GM23248 (cell line): ENCODE data around the gene ZBTB20. TPM values are rescaled to one million over a fixed set of nuclear protein-coding genes. Genes with fewer than 3 reads are reported as not detected.
A peak's percentile ranks its signal among the peaks of the same experiment; 100 is the strongest.

Experiments
- DNase-seq: peaks from one replicate; pipeline ENCODE4 v3.0.0-alpha.2; 2015
- H2AFZ ChIP-seq: fragments of 200-600 bp; sonication (generic); 2 replicates; pipeline ENCODE4 v1.6.1; 2016; ENCODE audit warnings: antibody characterized with exemption
- H3F3A ChIP-seq: fragments of 200-600 bp; sonication (generic); 2 replicates; pipeline ENCODE4 v1.6.1; 2016; ENCODE audit warnings: mild to moderate bottlenecking, antibody characterized with exemption, mixed run types; ENCODE audit not compliant: insufficient read depth
- H3K27ac ChIP-seq: fragments of 200-600 bp; sonication (generic); 2 replicates; pipeline ENCODE4 v1.5.1; 2016; ENCODE audit warnings: mild to moderate bottlenecking
- H3K27me3 ChIP-seq: fragments of 200-600 bp; sonication (generic); replicated peaks from 2 replicates; pipeline ENCODE4 v1.6.1; 2016; ENCODE audit warnings: mild to moderate bottlenecking; ENCODE audit not compliant: insufficient read depth
- H3K36me3 ChIP-seq: fragments of 200-600 bp; sonication (generic); 2 replicates; pipeline ENCODE4 v1.6.1; 2016; ENCODE audit warnings: low read depth, mild to moderate bottlenecking
- H3K4me1 ChIP-seq: fragments of 200-600 bp; sonication (generic); 2 replicates; pipeline ENCODE4 v1.6.1; 2016; ENCODE audit warnings: mild to moderate bottlenecking; ENCODE audit not compliant: insufficient read depth
- H3K4me2 ChIP-seq: fragments of 200-600 bp; sonication (generic); one replicate; pipeline ENCODE4 v1.6.1; 2016; ENCODE audit warnings: mild to moderate bottlenecking; ENCODE audit not compliant: unreplicated experiment
- H3K4me3 ChIP-seq: fragments of 200-600 bp; sonication (generic); 2 replicates; pipeline ENCODE4 v1.5.1; 2016; ENCODE audit warnings: mild to moderate bottlenecking
- H3K79me2 ChIP-seq: fragments of 200-600 bp; sonication (generic); 2 replicates; pipeline ENCODE4 v1.6.1; 2016; ENCODE audit warnings: mild to moderate bottlenecking; ENCODE audit not compliant: insufficient read depth
- H3K9ac ChIP-seq: fragments of 200-600 bp; sonication (generic); 2 replicates; pipeline ENCODE4 v1.6.1; 2016; ENCODE audit warnings: mild to moderate bottlenecking
- H3K9me2 ChIP-seq: fragments of 200-600 bp; sonication (generic); 2 replicates; pipeline ENCODE4 v1.6.1; 2016; ENCODE audit warnings: mixed run types, mild to moderate bottlenecking, moderate library complexity; ENCODE audit not compliant: insufficient read depth
- H3K9me3 ChIP-seq: fragments of 200-600 bp; sonication (generic); one replicate; pipeline ENCODE4 v1.6.1; 2017; ENCODE audit warnings: low read depth
- H4K20me1 ChIP-seq: fragments of 200-600 bp; sonication (generic); 2 replicates; pipeline ENCODE4 v1.6.0; 2016; ENCODE audit not compliant: insufficient read depth
- EZH2 ChIP-seq: fragments of 200-600 bp; sonication (generic); IDR thresholded peaks from 2 replicates; pipeline ENCODE4 v1.6.1; 2018; ENCODE audit warnings: antibody characterized with exemption, mild to moderate bottlenecking; ENCODE audit not compliant: insufficient read depth, poor library complexity, severe bottlenecking
- EZH2phosphoT487 ChIP-seq: fragments of 200-600 bp; sonication (generic); IDR thresholded peaks from 2 replicates; pipeline ENCODE4 v1.6.1; 2018; ENCODE audit warnings: antibody characterized with exemption, moderate library complexity, mild to moderate bottlenecking, low read depth; ENCODE audit not compliant: insufficient read depth
- WGBS, 2 experiments: methylation state at CpG; one replicate each; pipeline ENCODE4 v1.1.6; 2015 to 2017; ENCODE audit warnings: low lambda C conversion rate in 2 of 2, low coverage in 1 of 2; ENCODE audit errors: missing lambda C conversion rate in 2 of 2; 5-methylcytosine and 5-hydroxymethylcytosine counted together
- in situ Hi-C: fragments of 300-500 bp; cut with MboI; formaldehyde crosslinking; loops from 2 replicates; pipeline ENCODE4 v1.15.0; 2020
- polyA plus RNA-seq: library from polyadenylated mRNA; unstranded; fragments of >200 nt; fragmentation: Nextera tagmentation; extraction: Ambion mirVana; gene quantifications from 2 replicates; pipeline ENCODE4 v1.2.1, GENCODE V29; 2016
- total RNA-seq: library from RNA; depleted of rRNA; stranded (reverse); fragments of >200 nt; shearing (Covaris generic); gene quantifications from 2 replicates; pipeline ENCODE4 v1.2.3, GENCODE V29; 2014

Gene ZBTB20
- total and polyA plus RNA-seq, 2 experiments from 2014 or later: 9.2 to 12.2 TPM

DNA sequence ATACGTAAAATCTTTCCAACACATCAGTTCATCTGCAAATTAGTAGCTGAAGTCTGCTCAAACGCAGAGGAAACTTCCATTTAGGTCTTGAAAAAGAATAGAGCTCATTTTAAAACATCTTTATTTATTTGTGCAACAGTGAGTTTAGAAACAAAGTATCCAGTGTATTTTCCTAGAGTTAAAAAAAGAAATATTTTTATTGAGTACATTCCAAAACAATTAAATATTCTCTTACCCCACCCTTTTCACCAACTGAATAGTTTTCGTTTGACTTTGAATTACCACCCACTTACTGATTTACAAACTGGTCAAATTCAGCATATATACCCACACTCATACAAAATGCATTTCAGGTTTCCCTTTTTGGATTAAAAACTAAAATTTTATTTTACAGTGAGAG lies 104.7 kb downstream of the ZBTB20 start:
- Histone ChIP-seq H3K4me1 (peaks cover 20% of the 10 kb centered on the region), H3F3A (no peaks in the 10 kb centered on the region), H4K20me1 (no peaks in the 10 kb centered on the region), H3K9me3 (no peaks in the 10 kb centered on the region), H3K27me3 (no peaks in the 10 kb centered on the region), H2AFZ (peak overlapping the region; percentile 68), H3K4me3 (peak overlapping the region; percentile 39; the same call in 1 of the 2 replicates), H3K4me2 (peak overlapping the region; percentile 45), H3K27ac (peak overlapping the region; percentile 23), H3K9me2 (no peaks in the 10 kb centered on the region), H3K79me2 (no peaks in the 10 kb centered on the region), H3K36me3 (no peaks in the 10 kb centered on the region), H3K9ac (peak overlapping the region; percentile 45)
- no peak for TF ChIP-seq EZH2phosphoT487
- no peak for TF ChIP-seq EZH2
- 15 to 30% methylated on average over 3 of the region's 3 CpGs for WGBS, 2 experiments
- in situ Hi-C loops: no loop called here
- peak; percentile 31 for DNase-seq

DNA sequence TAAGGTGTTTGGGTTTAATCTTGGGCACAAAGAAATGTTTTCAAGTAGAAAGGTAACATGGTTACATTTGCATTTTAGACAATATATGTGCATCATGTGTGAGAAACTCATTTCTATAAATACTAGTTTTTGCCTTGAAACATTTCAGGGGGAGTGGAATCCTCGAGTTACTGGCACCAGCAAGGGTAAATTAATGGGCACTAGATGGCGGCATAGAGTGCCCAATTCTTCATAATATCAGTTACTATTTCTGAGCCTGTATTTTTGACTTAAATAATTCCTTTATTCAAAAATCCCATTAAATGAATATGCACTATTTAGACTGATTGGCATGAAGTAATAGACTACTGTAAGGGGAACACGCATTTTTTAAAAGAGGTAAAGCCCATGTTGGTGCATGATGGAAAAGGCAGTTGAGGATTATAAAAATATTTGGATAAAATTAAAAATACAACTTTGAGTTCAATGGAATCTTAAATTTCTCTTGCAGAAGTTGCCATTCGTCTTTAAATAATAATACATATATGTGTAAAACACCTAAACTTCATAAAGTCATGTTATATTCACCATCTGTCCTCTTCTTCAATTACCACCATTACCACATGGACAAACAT lies 106.3 kb downstream of the ZBTB20 start:
- DNase-seq: peak; percentile 73
- 16 to 23% methylated on average over 4 of the region's 4 CpGs for WGBS, 2 experiments
- Histone ChIP-seq H3K36me3 (no peaks in the 10 kb centered on the region), H2AFZ (no peak overlapping the region), H3K4me2 (no peak overlapping the region), H3F3A (no peaks in the 10 kb centered on the region), H3K79me2 (no peaks in the 10 kb centered on the region), H4K20me1 (no peaks in the 10 kb centered on the region), H3K9me3 (no peaks in the 10 kb centered on the region), H3K27ac (no peak overlapping the region), H3K4me3 (no peak overlapping the region), H3K27me3 (no peaks in the 10 kb centered on the region), H3K9me2 (no peaks in the 10 kb centered on the region), H3K4me1 (peaks cover 20% of the 10 kb centered on the region), H3K9ac (no peak overlapping the region)
- TF ChIP-seq EZH2phosphoT487: no peak
- TF ChIP-seq EZH2: no peak
- in situ Hi-C loops: no loop called here

DNA sequence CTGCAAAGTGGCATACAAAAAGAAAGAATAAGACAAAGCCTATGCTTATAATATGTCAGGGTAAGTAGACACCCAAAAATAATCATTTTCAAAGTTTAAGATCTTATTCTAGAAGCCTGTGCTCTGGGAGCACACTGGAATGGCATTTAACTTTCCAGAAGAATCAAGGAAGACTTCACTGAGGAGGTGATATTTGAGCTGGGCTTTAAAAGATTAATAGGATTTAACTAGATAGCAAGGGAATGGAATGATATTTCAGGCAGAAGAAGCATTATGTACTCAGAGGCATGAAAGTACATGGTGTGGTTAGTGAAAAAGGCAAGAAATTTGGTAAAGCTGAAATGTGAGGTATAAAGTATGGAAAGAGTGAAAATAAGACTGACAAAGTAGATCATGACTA lies 106.8 kb downstream of the ZBTB20 start:
- in situ Hi-C loops: no loop called here
- TF ChIP-seq EZH2phosphoT487: no peak
- no peak for TF ChIP-seq EZH2
- Histone ChIP-seq H3K27me3 (no peaks in the 10 kb centered on the region), H3K9me2 (no peaks in the 10 kb centered on the region), H3K4me1 (peaks cover 20% of the 10 kb centered on the region), H3K4me3 (no peak overlapping the region), H3F3A (no peaks in the 10 kb centered on the region), H3K4me2 (no peak overlapping the region), H3K36me3 (no peaks in the 10 kb centered on the region), H2AFZ (no peak overlapping the region), H4K20me1 (no peaks in the 10 kb centered on the region), H3K9me3 (peaks cover 3% of the 10 kb centered on the region), H3K79me2 (no peaks in the 10 kb centered on the region), H3K9ac (no peak overlapping the region), H3K27ac (no peak overlapping the region)
- no peak for DNase-seq

DNA sequence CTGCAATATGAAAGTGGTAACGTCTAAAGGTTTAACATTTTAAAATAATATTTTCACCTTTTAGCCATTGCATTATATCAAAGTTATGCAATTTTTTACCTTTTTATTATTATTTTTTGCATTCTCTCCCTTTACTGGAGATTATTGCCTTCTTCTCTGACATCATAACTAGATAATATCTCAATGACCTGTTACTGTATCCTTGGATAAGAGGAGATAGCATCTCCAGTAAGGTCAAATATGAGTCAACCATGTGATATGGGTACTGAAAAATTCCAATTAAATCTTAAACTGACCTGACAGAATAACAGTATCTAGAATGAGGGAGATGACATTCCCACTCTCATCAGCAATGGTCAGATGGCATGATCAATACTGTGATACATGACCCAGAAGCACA lies 108.3 kb downstream of the ZBTB20 start:
- Histone ChIP-seq H3K4me1 (peaks cover 20% of the 10 kb centered on the region), H3K79me2 (no peaks in the 10 kb centered on the region), H4K20me1 (no peaks in the 10 kb centered on the region), H3K9me3 (peaks cover 12% of the 10 kb centered on the region), H3K4me2 (no peak overlapping the region), H3K4me3 (no peak overlapping the region), H3F3A (no peaks in the 10 kb centered on the region), H3K9ac (no peak overlapping the region), H3K9me2 (no peaks in the 10 kb centered on the region), H2AFZ (no peak overlapping the region), H3K27ac (no peak overlapping the region), H3K36me3 (peaks cover 3% of the 10 kb centered on the region; the same call in 1 of the 2 replicates), H3K27me3 (no peaks in the 10 kb centered on the region)
- 90 to 97% methylated on average over 1 of the region's 1 CpG for WGBS, 2 experiments
- TF ChIP-seq EZH2: no peak
- TF ChIP-seq EZH2phosphoT487: no peak
- in situ Hi-C loops: no loop called here
- no peak for DNase-seq

DNA sequence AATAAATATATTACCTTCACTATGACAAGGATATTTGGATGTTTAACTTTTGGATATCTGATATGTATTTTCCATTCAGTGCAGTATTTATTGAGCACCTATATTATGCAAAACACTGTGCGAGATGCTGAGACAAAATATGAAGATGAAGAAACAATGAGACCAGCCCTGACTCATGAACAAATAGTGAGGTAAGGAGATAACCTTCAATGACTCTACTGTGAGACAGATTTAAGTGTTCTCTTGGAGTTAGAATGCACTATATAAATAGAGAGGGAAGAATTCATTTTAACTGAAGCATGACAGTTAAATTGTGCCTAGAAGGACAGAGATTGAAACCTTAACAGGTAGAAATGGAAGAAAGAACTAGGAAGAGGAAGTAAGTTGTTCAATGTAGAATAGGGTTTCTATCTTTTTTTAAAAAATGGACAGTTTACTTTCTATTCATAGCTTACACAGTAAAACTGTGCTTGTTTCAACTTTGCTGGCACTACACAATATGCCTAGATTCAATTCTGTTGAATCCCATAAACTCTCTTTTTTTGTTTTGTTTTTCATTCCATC lies 124.2 kb downstream of the ZBTB20 start:
- no peaks in the 10 kb centered on the region for H3K36me3 ChIP-seq
- H3K4me3 ChIP-seq: no peak overlapping the region
- no peak overlapping the region for H3K4me2 ChIP-seq
- no peaks in the 10 kb centered on the region for H3F3A ChIP-seq
- 96 to 97% methylated on average over 1 of the region's 1 CpG for WGBS, 2 experiments
- H3K27ac ChIP-seq: no peak overlapping the region
- H3K27me3 ChIP-seq: no peaks in the 10 kb centered on the region
- no peak overlapping the region for H3K9ac ChIP-seq
- no peaks in the 10 kb centered on the region for H3K9me3 ChIP-seq
- DNase-seq: no peak
- H3K4me1 ChIP-seq: peaks cover 9% of the 10 kb centered on the region; the same call in 1 of the 2 replicates
- no peaks in the 10 kb centered on the region for H4K20me1 ChIP-seq
- no peak overlapping the region for H2AFZ ChIP-seq
- H3K79me2 ChIP-seq: no peaks in the 10 kb centered on the region
- TF ChIP-seq EZH2phosphoT487: no peak
- no peak for TF ChIP-seq EZH2
- in situ Hi-C loops: no loop called here
- H3K9me2 ChIP-seq: no peaks in the 10 kb centered on the region
